Right lobe of liver (tissue), 6 donors: ENCODE measurements around the gene USP22. TPM values are rescaled to one million over a fixed set of nuclear protein-coding genes. Genes with fewer than 3 reads are reported as not detected.

Source experiments
- ATAC-seq, 4 donors: fragments of 200-7000 bp; cut with Tn5 transposase; one replicate each; pipeline ENCODE4 v1.9.1; 2020; ENCODE audit warnings: mild to moderate bottlenecking in 4 of 4, moderate library complexity in 4 of 4
- DNase-seq, 3 donors: peaks; one replicate each; pipeline ENCODE4 v3.0.0-alpha.2; 2020
- H3K27ac ChIP-seq, 3 donors: fragments of 200-600 bp; one replicate each; pipeline ENCODE4 v1.8.0; 2022
- H3K27me3 ChIP-seq, 2 donors: fragments of 200-600 bp; one replicate each; pipeline ENCODE4 v1.8.0; 2022
- H3K36me3 ChIP-seq, 4 donors: fragments of 200-600 bp; sonication (generic) in 1 of 4; one replicate each; pipeline versions ENCODE4 v1.5.1 to v1.8.0; 2017 to 2022; ENCODE audit warnings: control low read depth in 1 of 4
- H3K4me1 ChIP-seq, 4 donors: fragments of 200-600 bp; sonication (generic) in 1 of 4; one replicate each; pipeline versions ENCODE4 v1.5.1 to v1.8.0; 2017 to 2022; ENCODE audit warnings: control low read depth in 1 of 4
- H3K4me3 ChIP-seq, 3 donors: fragments of 200-600 bp; one replicate each; pipeline ENCODE4 v1.8.0; 2022
- H3K9me3 ChIP-seq, 4 donors: fragments of 200-600 bp; sonication (generic) in 1 of 4; one replicate each; pipeline versions ENCODE4 v1.5.1 to v1.8.0; 2017 to 2022; ENCODE audit warnings: control low read depth in 1 of 4
- CTCF ChIP-seq, 4 donors: fragments of 200-600 bp in 3 of 4; fragments of 450-650 bp in 1 of 4; IDR thresholded peaks; one replicate each; pipeline versions ENCODE4 v1.5.1 to v1.8.0; 2016 to 2022; ENCODE audit warnings: antibody characterized with exemption in 4 of 4, mild to moderate bottlenecking in 2 of 4
- POLR2A ChIP-seq: fragments of 450-650 bp; IDR thresholded peaks from one replicate; pipeline ENCODE4 v1.6.1; 2017; ENCODE audit warnings: antibody characterized with exemption, mild to moderate bottlenecking
- WGBS: methylation state at CpG from one replicate; pipeline ENCODE4 v1.1.6; 2018; ENCODE audit warnings: low coverage, low lambda C conversion rate; ENCODE audit not compliant: insufficient coverage; ENCODE audit errors: missing lambda C conversion rate; 5-methylcytosine and 5-hydroxymethylcytosine counted together
- intact Hi-C, 2 donors: fragments of 100-400 bp; cut with DNase I; formaldehyde crosslinking; loops; one replicate each; pipeline versions ENCODE4 v1.11.2 to v1.14.1; 2022
- total RNA-seq, 6 experiments: library from RNA; depleted of rRNA in 2 of 6; stranded (reverse); fragments of >200 nt in 2 of 6; fragmentation: NEBNext Ultra II Directional in 3 of 6; extraction: Animal tissue kit (Norgen Biotek cat#: 25700) in 3 of 6; gene quantifications; one replicate each; pipeline versions ENCODE4 v1.1.0 to v1.2.4, GENCODE V29; 2016 to 2023
- donor health status: DM: no; HTN: yes; CAD: no.
- donor health status: DM: no; HTN: no; CAD: no.
- donor health status: DM: no; HTN: no; CAD: no.
- donor health status: DM: no; HTN: yes; CAD: no.
- donor health status: DM: no; HTN: yes; CAD: no.

USP22 gene
- total RNA-seq, 6 experiments from 2014 or later: 69.8 to 81.2 (median 77.7) TPM

GRCh38 chr17:21007646-21008045 lies 35.2 kb downstream of the USP22 start:
- DNase-seq (no peak), ATAC-seq (no peak)
- TF ChIP-seq POLR2A (no peak), CTCF (IDR thresholded peaks at IDR 0.05) (no peak)
- Histone ChIP-seq H3K9me3 (no peaks in the 10 kb centered on the region), H3K36me3 (peaks cover 22 to 98% (median 76%) of the 10 kb centered on the region in 4 donors), H3K27me3 (no peaks in the 10 kb centered on the region), H3K4me1 (no peaks in the 10 kb centered on the region), H3K4me3 (no peak overlapping the region), H3K27ac (no peak overlapping the region)
- WGBS: 90% methylated on average over 9 of the region's 9 CpGs
- intact Hi-C loops: no loop called here

GRCh38 chr17:21005803-21006202 lies 37.0 kb downstream of the USP22 start:
- 79% methylated on average over 4 of the region's 5 CpGs for WGBS
- Histone ChIP-seq H3K36me3 (peaks cover 22 to 97% (median 74%) of the 10 kb centered on the region in 4 donors), H3K27me3 (no peaks in the 10 kb centered on the region), H3K9me3 (no peaks in the 10 kb centered on the region), H3K4me3 (no peak overlapping the region), H3K27ac (peak overlapping the region in 1 of 3 donors; percentile 18), H3K4me1 (no peaks in the 10 kb centered on the region)
- intact Hi-C loops: no loop called here
- no peak for DNase-seq
- ATAC-seq: no peak
- no peak for TF ChIP-seq CTCF (IDR thresholded peaks at IDR 0.05)
- no peak for TF ChIP-seq POLR2A

- ATAC-seq: peak; percentile 32 to 77 (median 63)
- TF ChIP-seq POLR2A (no peak), CTCF (IDR thresholded peaks at IDR 0.05) (no peak)
- no peaks in the 10 kb centered on the region for H3K4me1 ChIP-seq
- H3K27me3 ChIP-seq: no peaks in the 10 kb centered on the region
- peak overlapping the region in 1 of 3 donors; percentile 18 for H3K27ac ChIP-seq
- 67% methylated on average over 4 of the region's 4 CpGs for WGBS
- peaks cover 22 to 96% (median 69%) of the 10 kb centered on the region in 4 donors for H3K36me3 ChIP-seq
- DNase-seq: no peak
- H3K4me3 ChIP-seq: no peak overlapping the region
- no peaks in the 10 kb centered on the region for H3K9me3 ChIP-seq
- intact Hi-C loops: no loop called here
Measured at GRCh38 chr17:21005367-21005766, 37.4 kb downstream of the USP22 start.

GRCh38 chr17:21004016-21004930 lies 38.5 kb downstream of the USP22 start:
- no CpG with 5 or more reads among the region's 26 CpGs for whole genome bisulfite sequencing
- no peak for TF ChIP-seq POLR2A
- no peak for TF ChIP-seq CTCF (IDR thresholded peaks at IDR 0.05)
- no peaks in the 10 kb centered on the region for H3K27me3 ChIP-seq
- no peak for DNase-seq
- H3K4me1 ChIP-seq: no peaks in the 10 kb centered on the region
- intact Hi-C loops: no loop called here
- peak in 1 of 4 donors; percentile 6 for ATAC-seq
- H3K4me3 ChIP-seq: no peak overlapping the region
- no peak overlapping the region for H3K27ac ChIP-seq
- H3K9me3 ChIP-seq: no peaks in the 10 kb centered on the region
- H3K36me3 ChIP-seq: peaks cover 22 to 87% (median 64%) of the 10 kb centered on the region in 4 donors
